ENCODE measurements around the gene SELENON. TPM values are rescaled to one million over a fixed set of nuclear protein-coding genes. Genes with fewer than 3 reads are reported as not detected.

Gene SELENON
- total and polyA plus RNA-seq, 9 of the 15 experiments (the other 6 are each of a cell fraction or from before 2014, with no cell fraction given), result 0.43 to 26.7 (median 7.0) TPM

- TF ChIP-seq, protein P1, sequence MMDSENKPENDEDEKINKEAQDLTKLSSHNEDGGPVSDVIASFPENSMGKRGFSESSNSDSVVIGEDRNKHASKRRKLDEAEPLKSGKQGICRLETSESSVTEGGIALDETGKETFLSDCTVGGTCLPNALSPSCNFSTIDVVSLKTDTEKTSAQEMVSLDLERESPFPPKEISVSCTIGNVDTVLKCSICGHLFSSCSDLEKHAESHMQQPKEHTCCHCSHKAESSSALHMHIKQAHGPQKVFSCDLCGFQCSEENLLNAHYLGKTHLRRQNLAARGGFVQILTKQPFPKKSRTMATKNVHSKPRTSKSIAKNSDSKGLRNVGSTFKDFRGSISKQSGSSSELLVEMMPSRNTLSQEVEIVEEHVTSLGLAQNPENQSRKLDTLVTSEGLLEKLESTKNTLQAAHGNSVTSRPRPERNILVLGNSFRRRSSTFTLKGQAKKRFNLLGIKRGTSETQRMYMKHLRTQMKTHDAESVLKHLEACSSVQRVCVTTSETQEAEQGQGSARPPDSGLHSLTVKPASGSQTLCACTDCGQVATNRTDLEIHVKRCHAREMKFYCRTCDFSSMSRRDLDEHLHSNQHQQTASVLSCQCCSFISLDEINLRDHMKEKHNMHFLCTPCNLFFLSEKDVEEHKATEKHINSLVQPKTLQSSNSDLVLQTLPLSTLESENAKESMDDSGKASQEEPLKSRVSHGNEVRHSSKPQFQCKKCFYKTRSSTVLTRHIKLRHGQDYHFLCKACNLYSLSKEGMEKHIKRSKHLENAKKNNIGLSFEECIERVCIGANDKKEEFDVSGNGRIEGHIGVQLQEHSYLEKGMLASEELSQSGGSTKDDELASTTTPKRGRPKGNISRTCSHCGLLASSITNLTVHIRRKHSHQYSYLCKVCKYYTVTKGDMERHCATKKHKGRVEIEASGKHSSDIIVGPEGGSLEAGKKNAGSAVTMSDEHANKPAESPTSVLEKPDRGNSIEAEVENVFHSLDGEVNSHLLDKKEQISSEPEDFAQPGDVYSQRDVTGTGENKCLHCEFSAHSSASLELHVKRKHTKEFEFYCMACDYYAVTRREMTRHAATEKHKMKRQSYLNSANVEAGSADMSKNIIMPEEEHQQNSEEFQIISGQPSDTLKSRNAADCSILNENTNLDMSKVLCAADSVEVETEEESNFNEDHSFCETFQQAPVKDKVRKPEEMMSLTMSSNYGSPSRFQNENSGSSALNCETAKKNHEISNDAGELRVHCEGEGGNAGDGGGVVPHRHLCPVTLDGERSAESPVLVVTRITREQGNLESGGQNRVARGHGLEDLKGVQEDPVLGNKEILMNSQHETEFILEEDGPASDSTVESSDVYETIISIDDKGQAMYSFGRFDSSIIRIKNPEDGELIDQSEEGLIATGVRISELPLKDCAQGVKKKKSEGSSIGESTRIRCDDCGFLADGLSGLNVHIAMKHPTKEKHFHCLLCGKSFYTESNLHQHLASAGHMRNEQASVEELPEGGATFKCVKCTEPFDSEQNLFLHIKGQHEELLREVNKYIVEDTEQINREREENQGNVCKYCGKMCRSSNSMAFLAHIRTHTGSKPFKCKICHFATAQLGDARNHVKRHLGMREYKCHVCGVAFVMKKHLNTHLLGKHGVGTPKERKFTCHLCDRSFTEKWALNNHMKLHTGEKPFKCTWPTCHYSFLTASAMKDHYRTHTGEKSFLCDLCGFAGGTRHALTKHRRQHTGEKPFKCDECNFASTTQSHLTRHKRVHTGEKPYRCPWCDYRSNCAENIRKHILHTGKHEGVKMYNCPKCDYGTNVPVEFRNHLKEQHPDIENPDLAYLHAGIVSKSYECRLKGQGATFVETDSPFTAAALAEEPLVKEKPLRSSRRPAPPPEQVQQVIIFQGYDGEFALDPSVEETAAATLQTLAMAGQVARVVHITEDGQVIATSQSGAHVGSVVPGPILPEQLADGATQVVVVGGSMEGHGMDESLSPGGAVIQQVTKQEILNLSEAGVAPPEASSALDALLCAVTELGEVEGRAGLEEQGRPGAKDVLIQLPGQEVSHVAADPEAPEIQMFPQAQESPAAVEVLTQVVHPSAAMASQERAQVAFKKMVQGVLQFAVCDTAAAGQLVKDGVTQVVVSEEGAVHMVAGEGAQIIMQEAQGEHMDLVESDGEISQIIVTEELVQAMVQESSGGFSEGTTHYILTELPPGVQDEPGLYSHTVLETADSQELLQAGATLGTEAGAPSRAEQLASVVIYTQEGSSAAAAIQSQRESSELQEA (IDR thresholded peaks at IDR 0.05; ENCODE audit: low read depth), result peak; percentile 59; the same call in 1 of the 2 replicates
- peak; percentile 99 for TF ChIP-seq POLR2G (IDR thresholded peaks at IDR 0.05; ENCODE audit: low read depth, low read length)
- peak; percentile 54 for TF ChIP-seq BRD9 (IDR thresholded peaks at IDR 0.05; ENCODE audit: low read depth, partially characterized antibody)
- TF ChIP-seq ELF4 (CRISPR knock-in tag; IDR thresholded peaks at IDR 0.05), result peak; percentile 62; the same call in 1 of the 2 replicates
- peak; percentile 26 for TF ChIP-seq E2F8 (IDR thresholded peaks at IDR 0.05; ENCODE audit: low read depth, partially characterized antibody)
- TF ChIP-seq FOXK2 (conservative IDR thresholded peaks at IDR 0.05 in 1 of 2, IDR thresholded peaks at IDR 0.05 in 1 of 2; ENCODE audit: low read depth in 2 of 2), result peak; percentile 23 to 90; a peak in 3 of 4 replicates
- TF ChIP-seq TCF7L2 (IDR thresholded peaks at IDR 0.05; ENCODE audit: low read depth, low read length), result peak; percentile 63
- peak; percentile 13; the same call in 1 of the 2 replicates for TF ChIP-seq LEF1 (IDR thresholded peaks at IDR 0.05)
- peak; percentile 69; the same call in 1 of the 2 replicates for TF ChIP-seq HDAC8 (tag; IDR thresholded peaks at IDR 0.05)
- peak; percentile 97 for TF ChIP-seq POLR2H (tag; IDR thresholded peaks at IDR 0.05; ENCODE audit: low read depth)
- TF ChIP-seq CBFB (CRISPR knock-in tag; IDR thresholded peaks at IDR 0.05), result peak; percentile 58; the same call in 1 of the 2 replicates
- 0 out of 2 replicates have a peak, but pooled peaks have one; percentile 46 for TF ChIP-seq ZZZ3 (IDR thresholded peaks at IDR 0.05)
- no peak for TF ChIP-seq CREBBP (IDR thresholded peaks at IDR 0.05; ENCODE audit: low read depth, low read length)
- TF ChIP-seq, protein P2, sequence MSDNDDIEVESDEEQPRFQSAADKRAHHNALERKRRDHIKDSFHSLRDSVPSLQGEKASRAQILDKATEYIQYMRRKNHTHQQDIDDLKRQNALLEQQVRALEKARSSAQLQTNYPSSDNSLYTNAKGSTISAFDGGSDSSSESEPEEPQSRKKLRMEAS (CRISPR knock-in tag; IDR thresholded peaks at IDR 0.05), result peak; percentile 84
- peak; percentile 72; the same call in 1 of the 2 replicates for TF ChIP-seq SMAD4 (CRISPR knock-in tag; conservative IDR thresholded peaks at IDR 0.05)
These were observed 59.2 kb downstream of the SELENON start, which contains the start of gene AUNIP (continued) for GRCh38 chr1:25858906-25859789.

Data from K562 (cell line).